Mucosa of descending colon (tissue), 3 donors: ENCODE results near the gene TCHP. TPM values are rescaled to one million over a fixed set of nuclear protein-coding genes. Genes with fewer than 3 reads are reported as not detected.

Source experiments
- ATAC-seq: fragments of 200-7000 bp; cut with Tn5 transposase; one replicate; pipeline ENCODE4 v1.9.1; 2020; ENCODE audit warnings: mild to moderate bottlenecking, moderate library complexity
- DNase-seq, 3 donors: peaks; one replicate each; pipeline ENCODE4 v3.0.0-alpha.2; 2020
- H3K36me3 ChIP-seq: fragments of 200-600 bp; one replicate; pipeline ENCODE4 v1.8.0; 2021; ENCODE audit warnings: low read depth, mild to moderate bottlenecking
- H3K4me1 ChIP-seq: fragments of 200-600 bp; one replicate; pipeline ENCODE4 v1.8.0; 2021; ENCODE audit warnings: low read depth, mild to moderate bottlenecking
- H3K4me3 ChIP-seq: fragments of 200-600 bp; one replicate; pipeline ENCODE4 v1.8.0; 2021; ENCODE audit warnings: mild to moderate bottlenecking
- H3K9me3 ChIP-seq: fragments of 200-600 bp; one replicate; pipeline ENCODE4 v1.8.0; 2021; ENCODE audit warnings: mild to moderate bottlenecking
- CTCF ChIP-seq: fragments of 200-600 bp; IDR thresholded peaks from one replicate; pipeline ENCODE4 v1.8.0; 2022; ENCODE audit warnings: antibody characterized with exemption, mild to moderate bottlenecking
- intact Hi-C, 2 donors: fragments of 100-400 bp; cut with DNase I in 1 of 2; cut with micrococcal nuclease in 1 of 2; formaldehyde crosslinking; loops; one replicate each; pipeline versions ENCODE4 v1.11.0 to v1.11.1; 2022; cut with DNase I, micrococcal nuclease
- total RNA-seq, 3 donors: library from RNA; stranded (reverse); fragmentation: NEBNext Ultra II Directional in 2 of 3; extraction: Animal tissue kit (Norgen Biotek cat#: 25700) in 2 of 3; gene quantifications; one replicate each; pipeline versions ENCODE4 v1.2.1 to v1.2.4, GENCODE V29; 2021 to 2023
- donor health status: DM: no; HTN: no; CAD: no; lungs with moderate emphysema.
- donor health status: DM: no; HTN: no; CAD: no.
- donor health status: DM: no; HTN: yes; CAD: no.

TCHP gene
- total RNA-seq, 3 donors from 2014 or later = 24.7 to 27.8 (median 24.9) TPM

DNA sequence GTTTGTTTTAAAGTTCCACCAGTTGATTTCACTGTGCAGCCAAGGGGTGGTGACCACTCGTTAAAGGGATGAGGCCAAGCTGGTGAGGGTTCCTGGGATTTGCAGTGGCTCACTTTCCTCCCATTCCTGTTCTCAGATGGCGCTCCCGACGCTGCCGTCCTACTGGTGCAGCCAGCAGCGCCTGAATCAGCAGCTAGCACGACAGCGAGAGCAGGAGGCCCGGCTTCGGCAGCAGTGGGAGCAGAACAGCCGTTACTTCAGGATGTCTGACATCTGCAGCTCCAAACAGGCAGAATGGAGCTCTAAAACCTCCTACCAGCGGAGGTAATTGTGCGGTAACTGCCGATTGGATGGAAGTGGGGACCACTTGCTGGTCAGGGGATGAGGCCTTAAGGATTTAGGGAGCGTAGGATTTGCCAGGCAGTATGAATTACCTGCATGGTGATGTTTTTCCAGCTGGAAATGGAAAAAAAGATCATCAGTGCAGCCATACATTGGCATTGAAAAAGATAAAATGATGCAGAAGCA, 2.9 kb downstream of the TCHP start:
- peaks cover 10% of the 10 kb centered on the region for H3K36me3 ChIP-seq
- ATAC-seq = no peak

DNA sequence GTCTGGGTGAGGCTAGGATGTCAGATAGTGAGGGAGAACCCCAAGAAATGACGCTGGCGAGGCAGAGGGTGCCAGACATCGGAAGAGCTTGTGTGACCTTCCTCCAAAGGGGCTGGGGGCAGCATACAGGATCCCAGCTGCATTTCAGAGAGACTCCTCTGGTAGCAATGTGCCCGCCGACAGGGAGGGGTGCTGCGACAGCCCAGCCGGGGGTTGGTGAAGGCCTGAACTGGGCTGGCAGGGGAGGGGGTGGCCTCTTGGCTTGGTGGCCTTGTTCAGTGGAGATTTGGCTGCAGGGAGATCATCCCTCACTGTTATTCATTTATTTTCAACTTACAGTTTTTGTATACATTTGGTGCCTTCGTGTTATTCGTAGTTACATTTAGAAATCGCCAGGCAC, 5.2 kb downstream of the TCHP start:
- intact Hi-C loops = no loop called here
- ATAC-seq (no peak), DNase-seq (no peak)
- peaks cover 3% of the 10 kb centered on the region for H3K4me1 ChIP-seq
- no peak overlapping the region for H3K4me3 ChIP-seq
- TF ChIP-seq CTCF = no peak
- peaks cover 10% of the 10 kb centered on the region for H3K36me3 ChIP-seq
- no peaks in the 10 kb centered on the region for H3K9me3 ChIP-seq

More for the DNA sequence above, 2.9 kb downstream of the TCHP start:
- Histone ChIP-seq H3K4me3 (no peak overlapping the region), H3K4me1 (peaks cover 3% of the 10 kb centered on the region), H3K9me3 (no peaks in the 10 kb centered on the region)
- intact Hi-C loops = no loop called here
- TF ChIP-seq CTCF = no peak
- DNase-seq = no peak

DNA sequence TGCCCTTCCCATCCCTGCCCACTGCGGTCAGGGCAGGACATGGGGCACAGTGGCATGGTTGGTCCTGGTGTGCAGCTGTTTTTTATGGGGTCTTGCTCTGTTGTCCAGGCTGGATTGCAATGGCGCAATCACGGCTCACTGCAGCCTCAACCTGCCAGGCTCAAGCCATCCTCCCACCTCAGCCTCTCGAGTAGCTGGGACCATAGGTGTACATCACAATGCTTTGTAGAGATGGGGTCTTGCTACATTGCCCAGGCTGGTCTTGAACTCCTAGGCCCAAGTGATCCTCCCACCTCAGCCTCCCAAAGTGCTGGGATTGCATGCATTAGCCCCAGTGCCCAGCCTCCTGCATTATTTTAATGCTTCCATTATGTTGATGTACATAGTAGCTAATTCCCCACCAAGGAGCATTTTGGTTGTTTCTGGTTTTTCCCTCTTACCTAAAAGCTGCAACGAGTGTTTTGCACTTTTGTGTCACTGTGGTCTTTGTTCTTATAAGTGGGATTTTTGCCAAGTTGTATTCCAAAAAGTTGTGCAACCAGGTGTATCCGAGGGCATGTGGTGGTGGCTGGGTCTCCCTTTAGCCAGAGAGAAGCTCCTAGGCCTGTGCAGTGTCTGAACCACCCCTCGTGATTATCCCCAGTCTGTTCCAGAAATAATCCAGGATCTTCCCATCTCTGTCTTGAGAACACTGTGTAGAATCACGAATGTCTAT, 10.3 kb downstream of the TCHP start:
- H3K36me3 ChIP-seq = no peaks in the 10 kb centered on the region

DNA sequence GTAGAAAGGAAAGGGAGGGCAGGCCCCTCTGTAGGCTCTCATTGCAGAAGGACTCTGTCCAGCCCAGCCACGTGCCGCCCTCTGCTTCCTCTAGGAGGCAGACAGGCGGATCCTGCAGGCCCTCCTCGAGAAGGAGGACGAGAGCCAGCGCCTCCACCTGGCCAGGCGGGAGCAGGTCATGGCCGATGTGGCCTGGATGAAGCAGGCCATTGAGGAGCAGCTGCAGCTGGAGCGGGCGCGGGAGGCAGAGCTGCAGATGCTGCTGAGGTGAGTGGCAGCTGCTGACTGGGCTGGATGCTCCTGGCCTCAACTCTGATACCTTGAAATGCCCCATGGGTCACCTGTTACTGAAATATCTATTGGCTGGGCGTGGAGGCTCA, 10.9 kb downstream of the TCHP start:
- no peaks in the 10 kb centered on the region for H3K36me3 ChIP-seq
- no peaks in the 10 kb centered on the region for H3K4me1 ChIP-seq
- ATAC-seq (peak; percentile 77), DNase-seq (peak in 1 of 3 donors; percentile 43)
- TF ChIP-seq CTCF = no peak
- intact Hi-C loops = no loop called here
- no peaks in the 10 kb centered on the region for H3K9me3 ChIP-seq
- H3K4me3 ChIP-seq = no peak overlapping the region

More for the DNA sequence above, 10.3 kb downstream of the TCHP start:
- DNase-seq = no peak
- no peak for ATAC-seq
- no peaks in the 10 kb centered on the region for H3K9me3 ChIP-seq
- TF ChIP-seq CTCF = no peak
- intact Hi-C loops = no loop called here
- no peaks in the 10 kb centered on the region for H3K4me1 ChIP-seq
- H3K4me3 ChIP-seq = no peak overlapping the region

DNA sequence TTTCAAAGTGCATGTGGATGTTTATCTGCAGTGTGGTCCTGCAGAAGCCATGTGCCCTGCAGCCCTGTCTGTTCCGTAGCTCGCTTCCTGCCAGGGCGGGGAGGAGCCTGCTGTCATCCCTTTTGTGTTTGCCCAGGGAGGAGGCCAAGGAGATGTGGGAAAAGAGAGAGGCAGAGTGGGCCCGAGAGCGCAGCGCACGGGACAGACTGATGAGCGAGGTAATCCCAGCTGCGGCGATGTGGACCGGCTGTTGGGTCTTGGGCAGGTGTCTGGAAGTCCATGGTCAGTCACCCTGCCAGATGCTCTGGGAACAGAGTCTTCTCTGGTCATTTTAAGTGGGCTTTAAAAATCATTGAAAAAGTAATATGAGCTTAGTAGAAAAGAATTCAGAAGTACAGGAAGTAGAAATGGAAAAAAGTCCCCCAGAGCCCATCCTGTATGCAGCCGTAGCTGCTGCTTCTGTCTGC, 12.8 kb downstream of the TCHP start:
- Histone ChIP-seq H3K9me3 (no peaks in the 10 kb centered on the region), H3K4me1 (no peaks in the 10 kb centered on the region), H3K36me3 (peaks cover 5% of the 10 kb centered on the region), H3K4me3 (no peak overlapping the region)
- TF ChIP-seq CTCF = no peak
- DNase-seq (no peak), ATAC-seq (no peak)
- intact Hi-C loops = no loop called here
